Daoy (cell line): ENCODE data around the gene L3MBTL4. TPM values are rescaled to one million over a fixed set of nuclear protein-coding genes. Genes with fewer than 3 reads are reported as not detected.
A peak's percentile ranks its signal among the peaks of the same experiment; 100 is the strongest.

Experiments
- DNase-seq: peaks from one replicate; pipeline ENCODE4 v3.0.0-alpha.2; 2015; ENCODE audit warnings: low read depth
- total RNA-seq: library from RNA; depleted of rRNA; stranded (reverse); fragments of >200 nt; shearing (Covaris generic); gene quantifications from 2 replicates; pipeline ENCODE4 v1.2.3, GENCODE V29; 2014

The L3MBTL4 gene
- total RNA-seq, 1 experiment from 2014 or later = 2.8 TPM

GRCh38 chr18:6366776-6367175, 47.9 kb downstream of the L3MBTL4 start:
- DNase-seq = no peak

GRCh38 chr18:6365385-6365784, 49.3 kb downstream of the L3MBTL4 start:
- DNase-seq = no peak

GRCh38 chr18:6363216-6363615, 51.5 kb downstream of the L3MBTL4 start:
- no peak for DNase-seq

- no peak for DNase-seq
These were observed 52.1 kb downstream of the L3MBTL4 start for GRCh38 chr18:6362559-6363129.

- DNase-seq = no peak
These were observed 57.0 kb downstream of the L3MBTL4 start for GRCh38 chr18:6357668-6358067.

GRCh38 chr18:6355789-6356589, 58.7 kb downstream of the L3MBTL4 start:
- peak; percentile 82 for DNase-seq

- DNase-seq = no peak
These were observed 62.4 kb downstream of the L3MBTL4 start for GRCh38 chr18:6352275-6352674.

- no peak for DNase-seq
These were observed 71.7 kb downstream of the L3MBTL4 start for GRCh38 chr18:6342990-6343389.

- no peak for DNase-seq
These were observed 73.0 kb downstream of the L3MBTL4 start for GRCh38 chr18:6341709-6342108.

- no peak for DNase-seq
These were observed 73.4 kb downstream of the L3MBTL4 start for GRCh38 chr18:6341303-6341702.

GRCh38 chr18:6340121-6340520, 74.6 kb downstream of the L3MBTL4 start:
- no peak for DNase-seq

GRCh38 chr18:6336239-6336638, 78.5 kb downstream of the L3MBTL4 start:
- DNase-seq = no peak

GRCh38 chr18:6333981-6334380, 80.7 kb downstream of the L3MBTL4 start:
- DNase-seq = no peak

GRCh38 chr18:6331872-6332271, 82.8 kb downstream of the L3MBTL4 start:
- DNase-seq = no peak

GRCh38 chr18:6330786-6331185, 83.9 kb downstream of the L3MBTL4 start:
- DNase-seq = no peak

- no peak for DNase-seq
These were observed 86.1 kb downstream of the L3MBTL4 start for GRCh38 chr18:6328621-6329010.

- no peak for DNase-seq
These were observed 86.7 kb downstream of the L3MBTL4 start for GRCh38 chr18:6327895-6328620.

- DNase-seq = no peak
These were observed 87.2 kb downstream of the L3MBTL4 start for GRCh38 chr18:6327485-6327884.

GRCh38 chr18:6326566-6326965, 88.1 kb downstream of the L3MBTL4 start:
- DNase-seq = no peak

GRCh38 chr18:6323319-6323889, 91.3 kb downstream of the L3MBTL4 start:
- no peak for DNase-seq

GRCh38 chr18:6315517-6316331, 99.0 kb downstream of the L3MBTL4 start:
- DNase-seq = no peak

- no peak for DNase-seq
These were observed 101.3 kb downstream of the L3MBTL4 start for GRCh38 chr18:6313415-6313814.
